Thymus (tissue), 11 donors: ENCODE data around the gene ERC2. TPM values are rescaled to one million over a fixed set of nuclear protein-coding genes. Genes with fewer than 3 reads are reported as not detected.

ENCODE experiments used
- DNase-seq, 9 donors: peaks; one replicate each; pipeline ENCODE4 v3.0.0-alpha.2; 2013; ENCODE audit warnings: low spot score in 9 of 9, low read depth in 6 of 9, missing footprints in 1 of 9
- H3K27ac ChIP-seq, 2 donors: one replicate each; pipeline ENCODE4 v1.5.1; 2013; ENCODE audit warnings: control low read depth in 1 of 2, low read depth in 1 of 2, low read length in 1 of 2, mild to moderate bottlenecking in 1 of 2, moderate library complexity in 1 of 2
- H3K27me3 ChIP-seq, 2 donors: one replicate each; pipeline ENCODE4 v1.5.1; 2013; ENCODE audit warnings: low read length in 1 of 2; ENCODE audit not compliant: control insufficient read depth in 2 of 2, insufficient read depth in 1 of 2
- H3K36me3 ChIP-seq, 2 donors: one replicate each; pipeline ENCODE4 v1.5.1; 2013; ENCODE audit warnings: low read length in 1 of 2, mild to moderate bottlenecking in 1 of 2, moderate library complexity in 1 of 2; ENCODE audit not compliant: control insufficient read depth in 2 of 2, insufficient read depth in 2 of 2
- H3K4me1 ChIP-seq, 2 donors: one replicate each; pipeline ENCODE4 v1.5.1; 2013; ENCODE audit warnings: low read length in 2 of 2; ENCODE audit not compliant: control insufficient read depth in 2 of 2, insufficient read depth in 2 of 2
- H3K4me3 ChIP-seq, 2 donors: one replicate each; pipeline ENCODE4 v1.5.1; 2013; ENCODE audit warnings: low read length in 2 of 2, control low read depth in 1 of 2, mild to moderate bottlenecking in 1 of 2
- H3K9me3 ChIP-seq, 2 donors: one replicate each; pipeline ENCODE4 v1.5.1; 2013; ENCODE audit warnings: low read length in 1 of 2, mild to moderate bottlenecking in 1 of 2; ENCODE audit not compliant: control insufficient read depth in 2 of 2, insufficient read depth in 1 of 2
- WGBS: extraction: QIAGEN DNeasy Blood & Tissue Kit; methylation state at CpG from one replicate; pipeline ENCODE4 v1.1.7; 2013; 5-methylcytosine and 5-hydroxymethylcytosine counted together
- polyA plus RNA-seq: library from polyadenylated mRNA; stranded (reverse); fragments of 200-250 nt; gene quantifications from one replicate; pipeline ENCODE4 v1.2.3, GENCODE V29; 2013
- total RNA-seq: library from RNA; stranded (reverse); fragments of 120-200 nt; gene quantifications from one replicate; pipeline ENCODE4 v1.2.4, GENCODE V29; 2013
- donor health status: healthy.

Gene ERC2
- total and polyA plus RNA-seq, 2 donors: 0.28 to 0.50 TPM

DNA sequence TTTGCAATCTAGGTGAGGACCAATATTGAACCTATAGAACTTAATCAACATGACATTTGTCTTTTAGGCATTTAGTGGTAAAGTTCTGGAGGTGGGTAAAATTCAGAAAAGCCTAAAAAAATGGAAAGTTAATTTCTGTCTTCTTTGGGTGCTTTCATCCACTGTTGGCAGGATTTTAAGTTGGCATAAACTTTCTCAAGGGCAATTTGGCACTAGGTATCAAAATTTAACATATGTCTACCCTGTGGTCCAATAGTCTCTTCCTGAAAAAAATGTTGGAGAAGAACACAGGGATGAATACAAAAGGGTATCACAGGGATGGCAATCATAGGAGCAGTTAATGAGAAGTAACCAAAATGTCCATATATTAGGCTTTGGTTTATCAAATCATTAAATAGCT lies 754.2 kb downstream of the ERC2 start:
- H3K4me1 ChIP-seq: no peaks in the 10 kb centered on the region
- H3K4me3 ChIP-seq: no peak overlapping the region
- H3K27ac ChIP-seq: no peak overlapping the region
- no peaks in the 10 kb centered on the region for H3K36me3 ChIP-seq
- DNase-seq: no peak
- no peaks in the 10 kb centered on the region for H3K9me3 ChIP-seq
- peaks cover 0 to 17% of the 10 kb centered on the region in 2 donors for H3K27me3 ChIP-seq

DNA sequence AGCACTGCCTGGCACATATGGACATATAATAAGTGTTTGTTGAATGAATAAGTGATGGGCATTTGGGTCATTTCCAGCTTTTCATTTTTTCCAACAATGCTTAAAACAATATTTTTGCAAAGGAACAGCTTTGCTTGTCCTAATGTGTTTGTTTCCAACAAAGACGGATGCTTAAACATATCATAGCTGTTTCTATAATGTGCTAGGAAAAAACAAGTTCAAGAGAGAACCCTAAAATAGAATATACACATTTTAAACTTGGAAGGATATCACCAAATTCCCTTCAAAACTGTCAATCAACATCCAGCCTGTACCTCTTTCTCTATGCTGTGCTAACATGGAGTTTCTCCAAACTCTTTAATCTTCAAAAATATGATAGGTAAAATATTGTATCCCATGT lies 756.6 kb downstream of the ERC2 start:
- WGBS: 96% methylated on average over 1 of the region's 1 CpG
- H3K4me1 ChIP-seq: no peaks in the 10 kb centered on the region
- DNase-seq: no peak
- peaks cover 0 to 7% of the 10 kb centered on the region in 2 donors for H3K27me3 ChIP-seq
- H3K27ac ChIP-seq: no peak overlapping the region
- no peaks in the 10 kb centered on the region for H3K36me3 ChIP-seq
- no peaks in the 10 kb centered on the region for H3K9me3 ChIP-seq
- H3K4me3 ChIP-seq: no peak overlapping the region

DNA sequence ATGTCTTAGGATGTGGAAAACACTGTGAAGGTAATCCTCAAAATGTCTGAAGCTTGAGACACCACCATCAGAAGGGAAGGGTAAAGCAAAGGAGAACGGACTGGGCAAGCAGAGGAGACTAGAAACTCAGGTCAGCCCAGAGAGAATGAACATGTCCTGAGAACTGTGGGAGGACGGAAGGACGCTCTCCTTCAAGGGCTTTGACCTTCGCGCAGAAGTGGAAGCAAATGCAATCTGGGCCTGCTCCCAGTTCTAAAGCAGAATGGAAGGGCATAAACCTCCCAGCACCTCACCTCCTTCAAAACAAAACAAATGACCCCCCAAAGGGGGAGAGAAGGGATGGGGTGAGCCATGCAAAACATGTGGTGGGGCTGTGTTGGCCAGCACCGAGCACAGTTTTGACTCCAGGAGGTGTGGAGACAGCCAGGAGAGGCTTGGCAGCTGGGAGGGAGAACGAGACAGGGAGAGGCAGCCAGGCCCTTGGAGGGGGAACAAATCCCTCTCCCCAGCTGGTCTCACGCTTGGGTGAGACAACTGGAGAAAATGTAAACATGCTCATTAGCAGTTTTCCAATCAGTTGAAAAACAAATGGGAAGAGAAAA lies 758.8 kb downstream of the ERC2 start:
- H3K4me1 ChIP-seq: no peaks in the 10 kb centered on the region
- no peaks in the 10 kb centered on the region for H3K36me3 ChIP-seq
- 92% methylated on average over 8 of the region's 8 CpGs for WGBS
- H3K9me3 ChIP-seq: no peaks in the 10 kb centered on the region
- no peak for DNase-seq
- no peak overlapping the region for H3K27ac ChIP-seq
- H3K4me3 ChIP-seq: no peak overlapping the region
- H3K27me3 ChIP-seq: peaks cover 0 to 10% of the 10 kb centered on the region in 2 donors

- no peak for DNase-seq
- Histone ChIP-seq H3K9me3 (no peaks in the 10 kb centered on the region), H3K36me3 (no peaks in the 10 kb centered on the region), H3K4me1 (no peaks in the 10 kb centered on the region), H3K4me3 (no peak overlapping the region), H3K27me3 (peaks cover 0 to 10% of the 10 kb centered on the region in 2 donors), H3K27ac (no peak overlapping the region)
- WGBS: 97% methylated on average over 7 of the region's 7 CpGs
Observed at GRCh38 chr3:55708921-55709320, 759.3 kb downstream of the ERC2 start.

DNA sequence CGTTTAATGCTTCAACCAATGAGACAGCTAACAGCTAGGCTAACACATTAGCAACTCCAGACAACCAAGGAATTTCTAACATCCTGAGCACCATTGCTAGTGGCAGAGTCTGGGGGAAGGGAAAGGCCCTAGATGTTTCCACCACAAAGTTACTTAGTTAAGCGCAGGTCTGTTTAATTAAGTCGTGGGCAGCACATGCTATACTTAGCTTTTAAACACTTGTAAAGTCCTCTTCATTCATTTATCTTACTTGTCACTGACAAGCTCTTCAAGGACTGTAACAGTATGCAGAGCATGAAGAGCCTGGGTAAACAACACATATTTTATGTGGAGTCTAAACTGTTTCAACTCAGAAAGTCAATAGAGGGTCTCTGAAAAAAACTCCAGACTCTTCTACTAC lies 760.0 kb downstream of the ERC2 start:
- Histone ChIP-seq H3K27me3 (peaks cover 0 to 10% of the 10 kb centered on the region in 2 donors), H3K36me3 (no peaks in the 10 kb centered on the region), H3K9me3 (no peaks in the 10 kb centered on the region), H3K4me3 (no peak overlapping the region), H3K27ac (no peak overlapping the region), H3K4me1 (no peaks in the 10 kb centered on the region)
- no peak for DNase-seq
- WGBS: 88% methylated on average over 3 of the region's 3 CpGs

GRCh38 chr3:55704521-55704920 lies 763.7 kb downstream of the ERC2 start:
- 0% methylated on average over 1 of the region's 1 CpG for WGBS
- no peak for DNase-seq
- H3K4me1 ChIP-seq: no peaks in the 10 kb centered on the region
- H3K9me3 ChIP-seq: no peaks in the 10 kb centered on the region
- H3K27me3 ChIP-seq: peaks cover 0 to 5% of the 10 kb centered on the region in 2 donors
- H3K36me3 ChIP-seq: no peaks in the 10 kb centered on the region
- H3K4me3 ChIP-seq: no peak overlapping the region
- no peak overlapping the region for H3K27ac ChIP-seq

DNA sequence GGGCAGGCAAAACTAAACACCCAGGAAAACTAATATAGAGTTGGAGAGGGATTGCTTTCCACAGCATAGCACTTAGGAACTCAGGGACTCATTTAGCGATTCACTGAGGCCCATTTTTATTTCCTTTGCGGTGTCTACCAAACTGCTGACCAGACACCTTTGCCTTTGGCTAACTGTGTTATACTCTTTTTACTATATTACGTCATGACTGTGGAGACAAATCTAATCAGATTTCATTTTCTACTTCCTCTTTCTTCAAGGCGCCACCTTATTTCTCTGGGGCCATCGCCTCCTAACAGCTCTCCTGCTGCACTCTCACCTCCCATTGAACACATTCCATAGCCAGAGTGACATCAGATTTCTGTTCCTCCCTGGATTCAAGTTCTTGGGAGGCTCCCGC lies 765.4 kb downstream of the ERC2 start:
- no peaks in the 10 kb centered on the region for H3K9me3 ChIP-seq
- 86% methylated on average over 6 of the region's 6 CpGs for WGBS
- H3K4me3 ChIP-seq: no peak overlapping the region
- H3K36me3 ChIP-seq: no peaks in the 10 kb centered on the region
- H3K27me3 ChIP-seq: peaks cover 0 to 3% of the 10 kb centered on the region in 2 donors
- H3K4me1 ChIP-seq: no peaks in the 10 kb centered on the region
- no peak for DNase-seq
- H3K27ac ChIP-seq: no peak overlapping the region

- DNase-seq: no peak
- Histone ChIP-seq H3K36me3 (no peaks in the 10 kb centered on the region), H3K27me3 (peaks cover 0 to 3% of the 10 kb centered on the region in 2 donors), H3K9me3 (no peaks in the 10 kb centered on the region), H3K27ac (no peak overlapping the region), H3K4me1 (no peaks in the 10 kb centered on the region), H3K4me3 (no peak overlapping the region)
- WGBS: 92% methylated on average over 3 of the region's 3 CpGs
Observed at GRCh38 chr3:55701997-55702396, 766.3 kb downstream of the ERC2 start.

GRCh38 chr3:55698831-55699230 lies 769.4 kb downstream of the ERC2 start:
- no peak for DNase-seq

More at GRCh38 chr3:55698831-55699230, 769.4 kb downstream of the ERC2 start:
- no peak overlapping the region for H3K4me3 ChIP-seq
- no peaks in the 10 kb centered on the region for H3K9me3 ChIP-seq
- H3K4me1 ChIP-seq: no peaks in the 10 kb centered on the region
- no peaks in the 10 kb centered on the region for H3K27me3 ChIP-seq
- WGBS: 91% methylated on average over 6 of the region's 6 CpGs
- H3K27ac ChIP-seq: no peak overlapping the region
- no peaks in the 10 kb centered on the region for H3K36me3 ChIP-seq
